Activated naive CD4-positive, alpha-beta T cell treated with anti-CD3 and anti-CD28 coated beads, Interleukin-2, amount 50 U/mL, for 24 hours (primary cell): ENCODE measurements around the gene SMC5.
A peak's percentile ranks its signal among the peaks of the same experiment; 100 is the strongest.
"Not testable (repeated sequence)": the region's sequence is repeated elsewhere in the genome, so short reads cannot be mapped to it uniquely, and the experiment has no call there.

ENCODE experiments used
- H3K27ac Mint-ChIP-seq: one replicate; pipeline ENCODE4 v1.8.0; 2021; ENCODE audit warnings: mild to moderate bottlenecking, mixed read lengths
- H3K27me3 Mint-ChIP-seq: one replicate; pipeline ENCODE4 v1.8.0; 2021; ENCODE audit warnings: mixed read lengths
- H3K36me3 Mint-ChIP-seq: one replicate; pipeline ENCODE4 v1.8.0; 2021; ENCODE audit warnings: mixed read lengths
- H3K4me1 Mint-ChIP-seq: one replicate; pipeline ENCODE4 v1.8.0; 2021; ENCODE audit warnings: mixed read lengths
- H3K4me3 Mint-ChIP-seq: one replicate; pipeline ENCODE4 v1.8.0; 2021; ENCODE audit warnings: mild to moderate bottlenecking, mixed read lengths
- H3K9me3 Mint-ChIP-seq: one replicate; pipeline ENCODE4 v1.8.0; 2021; ENCODE audit warnings: mixed read lengths

The SMC5 gene

DNA sequence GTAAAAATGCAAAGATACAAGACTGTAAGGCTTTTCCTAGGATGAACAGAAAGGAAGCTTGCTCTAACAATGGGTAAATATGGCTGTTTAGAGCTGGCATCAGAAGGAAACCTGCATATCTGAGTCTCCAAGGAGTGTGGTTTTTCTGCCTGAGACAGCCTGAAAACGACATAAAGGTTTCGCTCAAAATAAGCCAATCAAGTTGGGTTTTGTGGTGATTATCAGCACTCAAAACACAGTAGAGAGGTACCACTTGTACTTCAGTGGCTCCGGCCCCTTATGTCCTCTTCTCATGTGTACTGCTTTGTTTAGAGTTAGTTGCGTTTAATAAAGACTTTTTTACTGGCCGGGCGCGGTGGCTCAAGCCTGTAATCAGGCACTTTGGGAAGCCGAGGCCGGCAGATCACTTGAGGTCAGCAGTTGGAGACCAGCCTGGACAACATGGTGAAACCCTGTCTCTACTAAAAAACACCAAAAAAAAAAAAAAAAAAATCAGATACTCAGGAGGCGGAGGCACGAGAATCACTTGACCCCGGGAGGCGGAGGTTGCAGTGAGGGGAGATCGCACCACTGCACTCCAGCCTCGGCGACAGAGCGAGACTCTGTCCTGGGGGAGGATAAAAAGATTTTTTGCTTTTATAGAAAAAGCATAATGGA, 116.3 kb downstream of the SMC5 start:
- Mint-ChIP-seq H3K9me3 (no peaks in the 10 kb centered on the region), H3K36me3 (peaks cover 3% of the 10 kb centered on the region), H3K27ac (no peak overlapping the region), H3K27me3 (no peaks in the 10 kb centered on the region), H3K4me3 (no peak overlapping the region), H3K4me1 (peaks cover 4% of the 10 kb centered on the region)

- no peak overlapping the region for H3K27ac Mint-ChIP-seq
Measured at GRCh38 chr9:70382046-70382708, 123.4 kb downstream of the SMC5 start.

DNA sequence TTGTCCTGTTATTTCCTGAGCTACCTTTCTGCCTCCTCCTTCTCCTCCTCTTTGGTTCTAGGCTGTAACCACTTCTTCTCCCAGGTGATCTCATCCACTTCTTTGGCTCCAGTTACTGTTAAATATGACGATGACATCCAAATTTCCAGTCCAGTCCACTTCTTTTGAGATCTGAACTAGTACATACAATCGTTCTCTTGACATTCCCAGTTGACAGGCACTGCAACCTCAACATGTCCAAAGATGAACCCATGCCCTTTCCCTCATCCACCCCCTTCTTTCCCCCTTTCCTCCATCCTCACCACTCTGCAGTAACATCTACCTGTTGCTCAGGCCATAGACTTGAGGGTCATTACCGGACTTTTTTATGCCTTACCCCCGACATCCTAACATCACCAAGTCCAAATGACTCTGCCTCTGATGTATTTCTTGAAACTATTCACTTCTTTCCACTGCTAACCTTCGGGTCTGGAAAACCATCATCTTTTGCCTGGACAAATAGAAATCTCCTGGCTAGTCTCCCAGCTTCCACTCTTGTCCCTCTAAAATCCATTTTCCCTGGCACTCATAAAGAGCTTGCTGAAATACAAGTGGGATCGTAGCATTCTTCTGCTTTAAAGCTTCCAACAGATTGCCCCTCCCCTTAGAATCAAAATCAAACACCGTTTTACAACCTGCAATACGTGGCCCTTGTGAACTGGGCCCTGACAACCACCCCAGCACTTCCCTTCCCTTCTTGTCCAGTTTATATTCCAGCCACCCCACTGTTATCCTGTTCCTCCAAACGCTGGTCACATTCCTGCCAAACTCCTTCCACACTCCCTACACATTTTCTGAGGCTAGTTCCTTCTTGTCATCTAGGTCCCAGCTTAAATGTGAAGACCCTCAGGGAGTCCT, 124.2 kb downstream of the SMC5 start:
- Mint-ChIP-seq H3K4me3 (no peak overlapping the region), H3K27ac (peak overlapping the region; percentile 15), H3K9me3 (no peaks in the 10 kb centered on the region), H3K4me1 (peaks cover 39% of the 10 kb centered on the region), H3K36me3 (peaks cover 23% of the 10 kb centered on the region), H3K27me3 (no peaks in the 10 kb centered on the region)

More at GRCh38 chr9:70382046-70382708, 123.4 kb downstream of the SMC5 start:
- Mint-ChIP-seq H3K36me3 (peaks cover 21% of the 10 kb centered on the region), H3K9me3 (no peaks in the 10 kb centered on the region), H3K27me3 (no peaks in the 10 kb centered on the region), H3K4me1 (peaks cover 31% of the 10 kb centered on the region), H3K4me3 (no peak overlapping the region)

- Mint-ChIP-seq H3K4me1 (peaks cover 61% of the 10 kb centered on the region), H3K27me3 (no peaks in the 10 kb centered on the region)
Measured at GRCh38 chr9:70385426-70385825, 126.6 kb downstream of the SMC5 start.

DNA sequence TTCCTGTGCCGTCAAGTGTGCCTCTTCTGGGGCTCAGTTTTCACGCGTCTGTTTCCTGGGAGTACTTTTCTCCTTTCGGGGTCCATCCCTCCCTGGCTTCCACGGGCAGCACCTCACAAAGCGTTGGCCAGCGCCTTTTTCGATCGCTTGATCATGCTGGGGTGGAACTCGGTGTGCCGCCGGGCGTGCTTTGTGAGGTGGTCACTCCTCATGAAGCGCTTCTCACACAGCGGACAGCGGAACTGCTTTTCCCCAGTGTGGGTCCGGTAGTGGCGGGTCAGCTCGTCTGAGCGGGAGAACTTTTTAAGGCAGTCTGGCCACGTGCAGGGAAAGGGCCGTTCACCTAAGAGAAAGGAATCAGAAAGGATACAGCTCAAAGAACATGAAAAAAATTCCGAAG, 128.9 kb downstream of the SMC5 start:
- Mint-ChIP-seq H3K9me3 (no peaks in the 10 kb centered on the region), H3K36me3 (peaks cover 24% of the 10 kb centered on the region), H3K4me1 (peaks cover 80% of the 10 kb centered on the region), H3K27ac (no peak overlapping the region), H3K4me3 (no peak overlapping the region), H3K27me3 (no peaks in the 10 kb centered on the region)

More at GRCh38 chr9:70385426-70385825, 126.6 kb downstream of the SMC5 start:
- H3K27ac Mint-ChIP-seq, result no peak overlapping the region
- no peak overlapping the region for H3K4me3 Mint-ChIP-seq
- peaks cover 25% of the 10 kb centered on the region for H3K36me3 Mint-ChIP-seq
- H3K9me3 Mint-ChIP-seq, result no peaks in the 10 kb centered on the region

DNA sequence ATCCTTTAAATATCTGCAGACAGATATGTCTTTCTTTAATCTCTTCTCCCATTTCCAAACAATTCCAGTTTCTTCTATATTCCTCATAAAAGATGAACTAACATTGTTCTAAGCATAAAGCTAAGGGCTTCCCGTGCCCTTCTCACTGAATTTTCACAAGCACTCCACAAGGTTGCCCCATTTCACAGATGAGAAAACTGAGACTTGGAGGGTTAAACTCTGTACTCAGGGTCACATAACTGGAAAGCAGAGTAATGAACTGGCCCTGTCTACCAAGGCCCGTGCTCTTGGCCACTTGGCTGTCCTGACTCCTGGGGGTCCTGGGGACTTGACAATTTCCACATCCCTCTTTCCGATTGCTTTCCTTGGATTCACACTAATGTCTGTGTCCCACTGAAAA, 130.4 kb downstream of the SMC5 start:
- H3K9me3 Mint-ChIP-seq, result no peaks in the 10 kb centered on the region
- no peak overlapping the region for H3K4me3 Mint-ChIP-seq
- no peaks in the 10 kb centered on the region for H3K27me3 Mint-ChIP-seq
- H3K36me3 Mint-ChIP-seq, result peaks cover 13% of the 10 kb centered on the region
- peak overlapping the region; percentile 80 for H3K27ac Mint-ChIP-seq
- peaks cover 83% of the 10 kb centered on the region for H3K4me1 Mint-ChIP-seq

GRCh38 chr9:70389621-70390266, 131.0 kb downstream of the SMC5 start:
- Mint-ChIP-seq H3K9me3 (no peaks in the 10 kb centered on the region), H3K27ac (peak overlapping the region; percentile 80), H3K36me3 (peaks cover 12% of the 10 kb centered on the region), H3K4me1 (peaks cover 83% of the 10 kb centered on the region), H3K4me3 (peak overlapping the region; percentile 78), H3K27me3 (no peaks in the 10 kb centered on the region)

GRCh38 chr9:70390933-70391341, 132.2 kb downstream of the SMC5 start:
- H3K4me1 Mint-ChIP-seq, result peaks cover 87% of the 10 kb centered on the region
- H3K9me3 Mint-ChIP-seq, result no peaks in the 10 kb centered on the region
- peak overlapping the region; percentile 90 for H3K27ac Mint-ChIP-seq
- H3K4me3 Mint-ChIP-seq, result peak overlapping the region; percentile 78
- no peaks in the 10 kb centered on the region for H3K27me3 Mint-ChIP-seq
- H3K36me3 Mint-ChIP-seq, result peaks cover 12% of the 10 kb centered on the region

- no peaks in the 10 kb centered on the region for H3K9me3 Mint-ChIP-seq
- no peak overlapping the region for H3K27ac Mint-ChIP-seq
- H3K27me3 Mint-ChIP-seq, result no peaks in the 10 kb centered on the region
- peaks cover 88% of the 10 kb centered on the region for H3K4me1 Mint-ChIP-seq
- peaks cover 5% of the 10 kb centered on the region for H3K36me3 Mint-ChIP-seq
- H3K4me3 Mint-ChIP-seq, result no peak overlapping the region
Measured at GRCh38 chr9:70392189-70392588, 133.4 kb downstream of the SMC5 start.

- Mint-ChIP-seq H3K4me3 (peak overlapping the region; percentile 39), H3K27me3 (no peaks in the 10 kb centered on the region), H3K4me1 (peaks cover 88% of the 10 kb centered on the region), H3K36me3 (peaks cover 2% of the 10 kb centered on the region), H3K9me3 (no peaks in the 10 kb centered on the region), H3K27ac (peak overlapping the region; percentile 46)
Measured at GRCh38 chr9:70392850-70393249, 134.1 kb downstream of the SMC5 start.

- no peaks in the 10 kb centered on the region for H3K36me3 Mint-ChIP-seq
- H3K4me3 Mint-ChIP-seq, result no peak overlapping the region
- H3K27me3 Mint-ChIP-seq, result no peaks in the 10 kb centered on the region
- peaks cover 91% of the 10 kb centered on the region for H3K4me1 Mint-ChIP-seq
- H3K9me3 Mint-ChIP-seq, result no peaks in the 10 kb centered on the region
- no peak overlapping the region for H3K27ac Mint-ChIP-seq
Measured at GRCh38 chr9:70395652-70396051, 136.9 kb downstream of the SMC5 start.

DNA sequence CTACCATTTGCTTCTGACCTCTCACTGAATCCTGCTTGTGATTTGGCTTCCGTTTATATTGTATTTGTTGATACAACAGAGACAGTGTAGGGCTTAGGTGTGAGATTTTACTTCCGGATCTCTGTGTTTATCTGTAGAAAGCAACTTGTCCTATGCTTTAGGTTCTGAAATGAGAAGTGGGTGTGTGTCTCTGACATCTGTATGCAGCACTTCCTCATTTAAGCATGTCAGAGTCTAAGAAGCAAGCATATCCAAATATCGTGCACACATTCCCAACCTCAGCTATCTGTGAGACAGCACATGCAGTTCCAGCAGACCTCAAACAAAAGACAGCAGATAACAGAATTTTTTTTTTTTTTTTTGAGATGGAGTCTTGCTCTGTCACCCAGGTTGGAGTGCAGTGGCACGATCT, 139.4 kb downstream of the SMC5 start:
- Mint-ChIP-seq H3K27me3 (no peaks in the 10 kb centered on the region), H3K4me1 (peaks cover 80% of the 10 kb centered on the region), H3K4me3 (peak overlapping the region; percentile 72), H3K36me3 (no peaks in the 10 kb centered on the region), H3K9me3 (no peaks in the 10 kb centered on the region), H3K27ac (peak overlapping the region; percentile 92)

GRCh38 chr9:70399141-70399540, 140.4 kb downstream of the SMC5 start:
- Mint-ChIP-seq H3K27ac (peak overlapping the region; percentile 53), H3K27me3 (no peaks in the 10 kb centered on the region), H3K4me3 (peak overlapping the region; percentile 9), H3K4me1 (peaks cover 80% of the 10 kb centered on the region), H3K36me3 (no peaks in the 10 kb centered on the region), H3K9me3 (no peaks in the 10 kb centered on the region)

GRCh38 chr9:70400107-70400892, 141.5 kb downstream of the SMC5 start:
- peak overlapping the region; percentile 53 for H3K27ac Mint-ChIP-seq
- no peaks in the 10 kb centered on the region for H3K36me3 Mint-ChIP-seq
- H3K4me1 Mint-ChIP-seq, result peaks cover 77% of the 10 kb centered on the region
- no peaks in the 10 kb centered on the region for H3K27me3 Mint-ChIP-seq
- no peaks in the 10 kb centered on the region for H3K9me3 Mint-ChIP-seq
- H3K4me3 Mint-ChIP-seq, result peak overlapping the region; percentile 20

DNA sequence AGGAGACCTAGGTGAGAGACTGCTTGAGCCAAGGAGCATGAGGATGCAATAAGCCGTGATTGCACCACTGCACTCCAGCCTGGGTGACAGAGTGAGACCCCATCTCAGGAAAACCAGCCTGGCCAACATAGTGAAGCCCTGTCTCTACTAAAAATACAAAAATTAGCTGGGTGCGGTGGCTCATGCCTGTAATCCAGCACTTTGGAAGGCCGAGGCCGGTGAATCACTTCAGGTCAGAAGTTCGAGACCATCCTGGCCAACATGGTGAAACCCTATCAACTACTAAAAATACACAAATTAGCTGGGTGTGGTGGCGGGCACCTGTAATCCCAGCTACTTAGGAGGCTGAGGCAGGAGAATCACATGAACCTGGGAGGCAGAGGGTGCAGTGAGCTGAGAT, 142.5 kb downstream of the SMC5 start:
- H3K4me3 Mint-ChIP-seq, H3K9me3 Mint-ChIP-seq, H3K27me3 Mint-ChIP-seq, H3K27ac Mint-ChIP-seq, H3K36me3 Mint-ChIP-seq: not testable (repeated sequence)
- H3K4me1 Mint-ChIP-seq, result peaks cover 84% of the 10 kb centered on the region
